Measurements from ENCODE around the gene DZIP1. TPM values are rescaled to one million over a fixed set of nuclear protein-coding genes. Genes with fewer than 3 reads are reported as not detected.

DZIP1 gene
- total RNA-seq, 1 experiment from 2014 or later: 22.1 TPM

- H3K9me3 Mint-ChIP-seq (ENCODE audit: unreplicated experiment): no peaks in the 10 kb centered on the region
- peaks cover 13% of the 10 kb centered on the region for H3K4me1 Mint-ChIP-seq (ENCODE audit: insufficient read depth, unreplicated experiment)
These were observed 87.5 kb downstream of the DZIP1 start for GRCh38 chr13:95557013-95557412.

GRCh38 chr13:95553581-95554385 is 90.7 kb downstream of the DZIP1 start:
- no peaks in the 10 kb centered on the region for H3K9me3 Mint-ChIP-seq (ENCODE audit: unreplicated experiment)
- peaks cover 5% of the 10 kb centered on the region for H3K4me1 Mint-ChIP-seq (ENCODE audit: insufficient read depth, unreplicated experiment)
- no peak overlapping the region for H3K27ac Mint-ChIP-seq (ENCODE audit: low read depth, unreplicated experiment)
- intact Hi-C loops (cut with micrococcal nuclease): no loop called here
- H3K27me3 Mint-ChIP-seq (ENCODE audit: insufficient read depth, unreplicated experiment): no peaks in the 10 kb centered on the region
- ChIA-PET CTCF (interaction anchor here (0.9 to 1.2 kb wide), 4 partner anchors 10 to 54 kb away, joined by 3 to 8 read pairs (median 3); no protein-coding TSS in a partner anchor), POLR2A (interaction anchor here (0.6 to 1.6 kb wide), 4 partner anchors 11 to 1811 kb away, joined by 3 read pairs; partner anchors contain the start of gene DNAJC3)
- no peaks in the 10 kb centered on the region for H3K36me3 Mint-ChIP-seq (ENCODE audit: insufficient read depth, unreplicated experiment)
- H3K4me3 Mint-ChIP-seq (ENCODE audit: unreplicated experiment): no peak overlapping the region
- no peak for TF ChIP-seq CTCF (IDR thresholded peaks at IDR 0.05; ENCODE audit: unreplicated experiment)
- BruUV-seq (replicated peaks): no TSS peak
- DNase-seq (ENCODE audit: unreplicated experiment): no peak

More at GRCh38 chr13:95557013-95557412, 87.5 kb downstream of the DZIP1 start:
- no peaks in the 10 kb centered on the region for H3K27me3 Mint-ChIP-seq (ENCODE audit: insufficient read depth, unreplicated experiment)
- no peaks in the 10 kb centered on the region for H3K36me3 Mint-ChIP-seq (ENCODE audit: insufficient read depth, unreplicated experiment)
- no peak overlapping the region for H3K4me3 Mint-ChIP-seq (ENCODE audit: unreplicated experiment)
- ChIA-PET POLR2A (no interaction called here), CTCF (interaction anchor here (0.7 to 1.7 kb wide), 8 partner anchors 8 to 1854 kb away, joined by 3 to 9 read pairs (median 4); no protein-coding TSS in a partner anchor)
- H3K27ac Mint-ChIP-seq (ENCODE audit: low read depth, unreplicated experiment): no peak overlapping the region
- no peak for TF ChIP-seq CTCF (IDR thresholded peaks at IDR 0.05; ENCODE audit: unreplicated experiment)
- BruUV-seq (replicated peaks): no TSS peak
- intact Hi-C loops (cut with micrococcal nuclease): no loop called here
- no peak for DNase-seq (ENCODE audit: unreplicated experiment)

- ChIA-PET POLR2A (no interaction called here), CTCF (interaction anchor here (0.9 to 1.2 kb wide), 3 partner anchors 11 to 55 kb away, joined by 3 to 8 read pairs (median 3); no protein-coding TSS in a partner anchor)
- Mint-ChIP-seq H3K27ac (ENCODE audit: low read depth, unreplicated experiment) (no peak within 1 kb of the TSS), H3K9me3 (ENCODE audit: unreplicated experiment) (no peaks in the 10 kb centered on the region), H3K36me3 (ENCODE audit: insufficient read depth, unreplicated experiment) (no peaks in the 10 kb centered on the region), H3K27me3 (ENCODE audit: insufficient read depth, unreplicated experiment) (no peaks in the 10 kb centered on the region), H3K4me1 (ENCODE audit: insufficient read depth, unreplicated experiment) (peaks cover 5% of the 10 kb centered on the region), H3K4me3 (ENCODE audit: unreplicated experiment) (no peak within 1 kb of the TSS)
- DNase-seq (ENCODE audit: unreplicated experiment): no peak
- no peak for TF ChIP-seq CTCF (IDR thresholded peaks at IDR 0.05; ENCODE audit: unreplicated experiment)
- no TSS peak for BruUV-seq (replicated peaks)
- intact Hi-C loops (cut with micrococcal nuclease): no loop called here
These were observed 91.7 kb downstream of the DZIP1 start, which contains the start of gene CLDN10 for GRCh38 chr13:95552539-95553441. TSS of gene CLDN10 (plus strand) at chr13:95552720. CDS start at chr13:95552754, 34 bp downstream.

GRCh38 chr13:95552208-95552538 is 92.3 kb downstream of the DZIP1 start:
- no peak for DNase-seq (ENCODE audit: unreplicated experiment)
- H3K27me3 Mint-ChIP-seq (ENCODE audit: insufficient read depth, unreplicated experiment): peaks cover 6% of the 10 kb centered on the region
- no peaks in the 10 kb centered on the region for H3K9me3 Mint-ChIP-seq (ENCODE audit: unreplicated experiment)
- no peaks in the 10 kb centered on the region for H3K36me3 Mint-ChIP-seq (ENCODE audit: insufficient read depth, unreplicated experiment)
- H3K4me1 Mint-ChIP-seq (ENCODE audit: insufficient read depth, unreplicated experiment): peaks cover 5% of the 10 kb centered on the region
- no peak overlapping the region for H3K27ac Mint-ChIP-seq (ENCODE audit: low read depth, unreplicated experiment)
- no TSS peak for BruUV-seq (replicated peaks)
- ChIA-PET POLR2A (no interaction called here), CTCF (no interaction called here)
- intact Hi-C loops (cut with micrococcal nuclease): no loop called here
- H3K4me3 Mint-ChIP-seq (ENCODE audit: unreplicated experiment): no peak overlapping the region
- TF ChIP-seq CTCF (IDR thresholded peaks at IDR 0.05; ENCODE audit: unreplicated experiment): no peak
